GM18951 (cell line): ENCODE results near the gene CNTN2.

Source experiments
- POLR2A ChIP-seq: IDR thresholded peaks from 4 replicates; pipeline ENCODE4 v1.6.1; 2011; ENCODE audit warnings: mild to moderate bottlenecking; ENCODE audit not compliant: insufficient read length, insufficient read depth; ENCODE audit errors: extremely low read depth
- in situ Hi-C: fragments of 300-500 bp; cut with MboI; formaldehyde crosslinking; loops from one replicate; pipeline ENCODE4 v1.12.0; 2022; ENCODE audit warnings: low sequenced_read_pairs, mixed read lengths, inconsistent platforms; ENCODE audit not compliant: unreplicated experiment

Gene CNTN2

DNA sequence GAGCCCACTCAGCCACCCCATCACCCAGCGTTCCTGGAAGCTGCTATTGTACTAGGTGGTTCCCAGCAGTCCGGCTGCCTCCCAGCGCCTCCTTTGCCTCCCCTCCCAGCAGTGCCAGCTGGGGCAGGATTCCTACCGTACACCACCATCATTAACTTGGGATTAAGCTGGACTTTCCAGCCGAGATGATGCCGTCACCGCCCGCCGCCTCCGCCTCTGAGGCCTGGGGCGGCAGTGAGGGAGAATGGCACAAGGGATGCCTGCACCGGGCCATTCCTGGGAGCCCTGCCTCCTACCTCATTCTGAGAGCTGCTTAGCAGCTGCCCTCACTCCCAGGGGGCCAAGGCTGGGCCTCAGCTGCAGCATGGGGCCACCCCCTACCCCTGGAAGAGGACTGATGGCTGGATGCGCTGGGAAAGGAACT lies 13.2 kb downstream of the CNTN2 start:
- in situ Hi-C loops: no loop called here
- no peak for TF ChIP-seq POLR2A

DNA sequence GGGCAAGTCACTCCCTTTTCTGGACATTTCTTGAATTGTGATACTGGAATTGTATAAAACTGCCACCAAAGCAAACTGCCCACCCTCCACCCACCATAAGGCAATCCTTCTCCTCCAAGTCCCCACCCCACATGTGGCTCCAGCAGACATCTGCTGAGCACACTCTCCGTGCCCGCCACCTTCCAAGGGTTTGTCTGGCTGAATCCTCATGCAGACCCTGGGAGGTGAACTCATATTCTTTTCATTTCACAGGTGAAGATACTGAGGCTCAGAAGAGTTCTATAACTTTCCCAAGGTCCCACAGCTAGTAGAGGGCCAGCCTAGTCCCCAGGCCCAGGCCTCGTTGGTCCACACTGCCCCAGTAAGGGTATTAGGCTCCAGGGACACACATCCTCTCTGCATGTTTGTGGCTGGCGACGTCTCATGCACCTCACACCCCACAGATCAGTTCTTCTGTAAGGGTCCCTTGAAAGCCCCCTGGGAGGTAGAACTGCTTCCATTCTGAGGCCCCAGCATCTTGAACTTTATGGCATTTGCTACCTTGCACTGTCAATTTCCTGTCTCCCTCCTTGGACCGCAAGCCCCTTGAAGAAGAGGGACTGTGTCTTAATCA lies 14.1 kb downstream of the CNTN2 start:
- in situ Hi-C loops: no loop called here
- TF ChIP-seq POLR2A: no peak

DNA sequence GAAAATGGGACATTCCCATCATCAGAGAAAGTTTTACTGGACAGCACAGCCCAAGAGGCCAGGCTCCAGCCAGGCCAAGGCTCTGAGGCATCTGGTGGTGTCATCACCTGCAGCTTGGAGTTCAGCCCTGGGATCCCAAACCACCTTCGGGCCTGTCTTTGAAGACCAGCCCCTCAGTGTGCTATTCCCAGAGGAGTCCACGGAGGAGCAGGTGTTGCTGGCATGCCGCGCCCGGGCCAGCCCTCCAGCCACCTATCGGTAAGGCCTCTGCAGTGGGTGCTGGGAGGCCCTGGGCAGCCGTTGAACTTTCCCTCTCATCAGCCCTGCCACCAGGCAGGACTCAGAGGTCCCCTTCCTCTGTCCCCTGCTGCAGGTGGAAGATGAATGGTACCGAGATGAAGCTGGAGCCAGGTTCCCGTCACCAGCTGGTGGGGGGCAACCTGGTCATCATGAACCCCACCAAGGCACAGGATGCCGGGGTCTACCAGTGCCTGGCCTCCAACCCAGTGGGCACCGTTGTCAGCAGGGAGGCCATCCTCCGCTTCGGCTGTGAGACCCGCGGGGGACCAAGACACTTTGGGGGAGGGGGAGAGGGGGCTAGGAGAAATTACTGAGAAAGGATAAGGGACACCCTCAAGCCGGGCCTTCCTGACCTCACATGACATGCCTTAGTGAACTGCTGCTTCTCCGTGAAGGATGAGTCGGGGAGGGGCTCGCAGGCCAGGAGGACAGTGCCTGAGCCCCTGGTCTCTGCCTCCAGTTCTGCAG lies 15.0 kb downstream of the CNTN2 start:
- in situ Hi-C loops: no loop called here
- no peak for TF ChIP-seq POLR2A

DNA sequence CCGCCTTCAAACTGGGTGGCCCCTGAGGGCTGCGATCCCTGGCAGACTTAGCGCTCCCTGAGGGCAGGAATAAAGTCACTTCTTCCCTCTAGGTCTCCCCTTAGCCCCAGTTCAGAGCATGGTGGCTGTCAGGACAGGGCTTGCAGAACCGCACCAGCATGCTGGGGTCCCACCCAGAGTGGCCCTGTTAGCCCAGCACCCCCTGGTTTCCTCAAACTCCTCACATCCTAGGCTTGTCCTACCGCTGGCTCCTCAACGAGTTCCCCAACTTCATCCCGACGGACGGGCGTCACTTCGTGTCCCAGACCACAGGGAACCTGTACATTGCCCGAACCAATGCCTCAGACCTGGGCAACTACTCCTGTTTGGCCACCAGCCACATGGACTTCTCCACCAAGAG lies 15.8 kb downstream of the CNTN2 start:
- no peak for TF ChIP-seq POLR2A
- in situ Hi-C loops: no loop called here

DNA sequence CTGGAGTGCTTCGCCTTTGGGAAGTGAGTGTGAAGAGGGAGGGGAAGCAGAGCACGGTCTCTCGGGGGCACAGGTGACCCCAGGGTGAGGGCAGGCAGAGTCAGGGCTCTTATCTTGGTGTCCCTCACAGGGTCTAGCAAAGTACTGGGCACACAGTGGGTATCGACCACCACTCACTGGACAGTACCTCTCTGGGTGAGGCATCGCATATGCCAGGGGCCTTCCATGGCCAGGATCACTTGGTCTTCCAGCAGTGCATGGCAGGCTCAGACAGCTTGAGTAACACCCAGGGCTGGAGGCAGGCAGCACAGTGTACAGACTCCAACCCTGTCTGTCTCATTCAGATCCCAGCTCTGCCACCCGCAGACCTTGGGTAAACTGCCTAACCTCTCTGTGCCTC lies 16.6 kb downstream of the CNTN2 start:
- in situ Hi-C loops: no loop called here
- TF ChIP-seq POLR2A: no peak

DNA sequence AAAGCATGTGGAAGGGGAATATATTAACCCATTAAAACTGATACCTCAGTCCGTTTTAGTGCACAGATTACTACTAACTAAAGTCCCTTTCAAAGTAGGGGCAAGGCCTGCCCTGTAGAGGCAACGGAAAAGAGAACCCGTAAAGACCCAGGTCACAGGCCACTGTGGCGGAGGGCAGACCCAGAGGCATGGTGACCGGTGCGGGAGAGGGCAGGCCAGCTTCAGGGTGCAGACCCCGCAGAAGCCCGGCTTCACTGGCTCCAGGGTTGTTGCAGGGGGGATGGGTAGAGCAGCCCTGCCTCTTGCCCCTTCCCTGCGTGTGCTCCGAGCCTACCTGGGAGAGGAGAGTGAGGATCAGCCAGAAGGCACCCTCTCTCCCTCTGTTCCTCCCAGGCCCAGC lies 17.7 kb downstream of the CNTN2 start:
- TF ChIP-seq POLR2A: no peak
- in situ Hi-C loops: no loop called here

DNA sequence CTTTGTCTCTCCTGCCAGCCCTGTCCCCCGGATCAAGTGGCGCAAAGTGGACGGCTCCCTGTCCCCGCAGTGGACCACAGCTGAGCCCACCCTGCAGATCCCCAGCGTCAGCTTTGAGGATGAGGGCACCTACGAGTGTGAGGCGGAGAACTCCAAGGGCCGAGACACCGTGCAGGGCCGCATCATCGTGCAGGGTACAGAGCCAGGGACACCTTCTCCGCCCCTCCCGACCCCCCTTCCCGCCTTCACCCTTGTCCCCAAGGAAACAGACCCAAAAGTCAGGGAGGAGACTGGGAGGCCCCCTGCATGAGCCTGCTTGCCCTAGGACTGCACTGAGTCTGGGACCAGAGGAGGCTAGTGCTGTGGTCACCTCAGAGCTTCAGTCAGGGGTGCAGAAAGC lies 18.2 kb downstream of the CNTN2 start:
- TF ChIP-seq POLR2A: no peak
- in situ Hi-C loops: no loop called here

DNA sequence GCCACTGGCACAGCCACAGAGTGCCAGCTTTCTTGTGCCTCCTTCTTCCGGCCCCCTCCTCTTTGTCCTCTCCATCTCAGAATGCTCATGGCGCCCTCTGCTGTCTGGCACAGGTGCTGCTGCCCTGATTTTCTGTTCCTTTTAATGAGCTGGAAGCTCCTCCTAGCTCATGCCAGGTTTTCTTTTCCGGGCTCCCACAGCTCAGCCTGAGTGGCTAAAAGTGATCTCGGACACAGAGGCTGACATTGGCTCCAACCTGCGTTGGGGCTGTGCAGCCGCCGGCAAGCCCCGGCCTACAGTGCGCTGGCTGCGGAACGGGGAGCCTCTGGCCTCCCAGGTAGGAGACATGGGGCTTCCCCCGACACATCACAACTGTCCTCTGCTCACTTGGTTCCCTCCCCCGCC lies 18.7 kb downstream of the CNTN2 start:
- TF ChIP-seq POLR2A: no peak
- in situ Hi-C loops: no loop called here

DNA sequence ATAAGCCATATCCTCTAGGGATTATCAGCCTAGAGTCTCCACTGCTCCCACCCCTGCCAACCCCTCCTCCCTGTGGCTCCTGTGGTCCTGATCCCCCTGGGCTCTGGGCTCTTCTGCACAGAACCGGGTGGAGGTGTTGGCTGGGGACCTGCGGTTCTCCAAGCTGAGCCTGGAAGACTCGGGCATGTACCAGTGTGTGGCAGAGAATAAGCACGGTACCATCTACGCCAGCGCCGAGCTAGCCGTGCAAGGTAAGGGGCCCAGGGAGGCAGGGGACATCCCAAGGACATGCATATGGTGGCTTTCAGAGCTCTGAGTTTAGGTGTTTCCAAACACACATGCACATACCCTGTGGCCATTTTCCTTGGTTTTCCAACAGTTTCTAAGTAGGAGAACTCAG lies 19.3 kb downstream of the CNTN2 start:
- TF ChIP-seq POLR2A: no peak
- in situ Hi-C loops: no loop called here

DNA sequence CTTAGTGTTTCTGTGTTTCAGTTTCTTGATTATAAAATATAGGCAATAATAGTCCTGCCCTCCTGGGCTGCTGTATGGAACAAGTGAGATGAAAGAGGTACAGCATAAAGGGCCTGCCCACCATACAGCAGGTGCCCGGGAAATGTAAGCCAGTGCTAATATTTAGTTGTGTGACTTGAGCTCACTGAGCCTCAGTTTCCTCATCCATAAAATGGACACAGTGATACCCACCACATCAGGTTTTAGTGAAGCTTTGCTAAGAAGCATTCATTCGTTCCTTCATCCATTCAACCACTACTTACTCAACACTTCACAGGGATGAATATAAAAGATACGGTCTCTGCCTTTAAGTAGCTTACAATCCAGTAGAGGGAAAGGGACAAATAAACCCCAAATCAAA lies 19.9 kb downstream of the CNTN2 start:
- no peak for TF ChIP-seq POLR2A
- in situ Hi-C loops: no loop called here

DNA sequence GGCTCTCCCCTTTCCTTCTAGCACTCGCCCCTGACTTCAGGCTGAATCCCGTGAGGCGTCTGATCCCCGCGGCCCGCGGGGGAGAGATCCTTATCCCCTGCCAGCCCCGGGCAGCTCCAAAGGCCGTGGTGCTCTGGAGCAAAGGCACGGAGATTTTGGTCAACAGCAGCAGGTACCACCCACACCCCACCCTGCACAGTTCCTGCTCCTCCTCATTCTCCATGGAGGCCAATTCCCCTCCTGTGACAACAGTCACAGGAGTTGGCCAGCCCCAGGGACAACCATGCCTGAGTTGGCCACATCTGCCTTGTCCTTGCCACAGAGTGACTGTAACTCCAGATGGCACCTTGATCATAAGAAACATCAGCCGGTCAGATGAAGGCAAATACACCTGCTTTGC lies 21.3 kb downstream of the CNTN2 start:
- TF ChIP-seq POLR2A: no peak
- in situ Hi-C loops: no loop called here

DNA sequence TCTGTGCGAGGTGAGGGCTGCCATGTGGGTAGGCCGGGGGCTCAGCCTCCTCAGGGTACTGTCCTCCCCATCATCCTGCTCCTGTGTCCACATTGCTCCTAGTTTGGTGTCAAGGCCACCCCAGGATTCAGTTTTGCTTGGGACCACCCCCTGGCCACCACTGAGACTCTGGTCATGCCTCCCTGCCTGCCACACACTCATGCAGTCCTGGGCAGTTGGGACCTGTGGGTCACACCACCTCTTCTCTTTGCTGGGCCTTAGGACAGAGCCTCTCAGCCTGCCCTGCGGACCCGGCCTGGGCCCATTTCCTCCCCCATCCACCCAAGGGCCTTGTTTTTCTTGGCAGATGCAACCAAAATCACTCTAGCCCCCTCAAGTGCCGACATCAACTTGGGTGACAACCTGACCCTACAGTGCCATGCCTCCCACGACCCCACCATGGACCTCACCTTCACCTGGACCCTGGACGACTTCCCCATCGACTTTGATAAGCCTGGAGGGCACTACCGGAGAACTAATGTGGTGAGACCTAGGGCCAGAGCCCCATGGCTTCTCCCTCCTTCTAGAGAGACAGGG lies 21.8 kb downstream of the CNTN2 start:
- TF ChIP-seq POLR2A: no peak
- in situ Hi-C loops: no loop called here

DNA sequence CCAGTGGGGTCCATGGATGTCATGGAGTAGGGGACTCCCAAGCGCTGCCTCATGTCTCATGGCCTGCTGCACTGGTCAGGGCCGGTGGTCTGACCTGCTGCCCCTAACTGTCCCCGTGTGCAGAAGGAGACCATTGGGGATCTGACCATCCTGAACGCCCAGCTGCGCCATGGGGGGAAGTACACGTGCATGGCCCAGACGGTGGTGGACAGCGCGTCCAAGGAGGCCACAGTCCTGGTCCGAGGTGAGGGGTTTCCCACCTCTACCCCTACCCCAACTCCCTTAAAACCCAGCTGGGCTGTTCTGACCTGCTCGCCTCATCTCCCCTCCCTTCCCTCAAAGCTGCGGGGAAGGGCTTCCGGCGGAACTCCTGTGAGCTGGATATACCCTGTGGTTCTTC lies 22.7 kb downstream of the CNTN2 start:
- in situ Hi-C loops: no loop called here
- TF ChIP-seq POLR2A: no peak
